Muscle of leg (tissue), 16 donors: ENCODE data around the gene ERRFI1. TPM values are rescaled to one million over a fixed set of nuclear protein-coding genes. Genes with fewer than 3 reads are reported as not detected.
A peak's percentile ranks its signal among the peaks of the same experiment; 100 is the strongest.
"Not testable (repeated sequence)": the region's sequence is repeated elsewhere in the genome, so short reads cannot be mapped to it uniquely, and the experiment has no call there.

Source experiments
- DNase-seq: peaks from one replicate; pipeline ENCODE4 v3.0.0; 2013
- H3K27ac ChIP-seq: one replicate; pipeline ENCODE4 v1.5.1; 2013; ENCODE audit warnings: mild to moderate bottlenecking, low read length, control low read depth
- H3K27me3 ChIP-seq: one replicate; pipeline ENCODE4 v1.6.1; 2013; ENCODE audit warnings: low read length; ENCODE audit not compliant: control insufficient read depth, insufficient read depth
- H3K36me3 ChIP-seq: one replicate; pipeline ENCODE4 v1.6.1; 2013; ENCODE audit warnings: low read length; ENCODE audit not compliant: control insufficient read depth, insufficient read depth
- H3K4me1 ChIP-seq: one replicate; pipeline ENCODE4 v1.6.1; 2013; ENCODE audit warnings: low read length; ENCODE audit not compliant: control insufficient read depth, insufficient read depth
- H3K4me3 ChIP-seq: one replicate; pipeline ENCODE4 v1.5.1; 2013; ENCODE audit warnings: low read length, control low read depth
- H3K9me3 ChIP-seq: replicated peaks from 2 replicates; pipeline ENCODE4 v1.6.1; 2013; ENCODE audit warnings: low read depth, low read length; ENCODE audit not compliant: control insufficient read depth
- WGBS: methylation state at CpG from one replicate; pipeline ENCODE4 v1.1.5; 2013; ENCODE audit warnings: missing lambda C conversion rate; ENCODE audit not compliant: insufficient coverage; 5-methylcytosine and 5-hydroxymethylcytosine counted together
- long read RNA-seq, 11 donors: transcript quantifications; one replicate each; lab custom pipeline, GENCODE V29; 2026
- polyA plus RNA-seq, 8 donors: library from polyadenylated mRNA; unstranded; fragments of 120-200 nt; gene quantifications; one replicate each; pipeline versions ENCODE4 v1.2.1 to v1.2.3, GENCODE V29; 2013; ENCODE audit warnings: inconsistent platforms in 1 of 8, low replicate concordance in 1 of 8; ENCODE audit not compliant: insufficient read length in 8 of 8, insufficient read depth in 1 of 8
- total RNA-seq: library from RNA; stranded (reverse); fragments of 120-200 nt; gene quantifications from one replicate; pipeline ENCODE4 v1.2.4, GENCODE V29; 2013

The ERRFI1 gene
- total RNA-seq = 3.9 TPM
- polyA plus RNA-seq = 10 to 100 TPM in 1 of 8 donors, 1 to 10 TPM in 7; 5.5 to 10.3 (median 6.2) TPM
- long read RNA-seq, donor 1, partial matches to known transcripts = 0 of 1 reads
- long read RNA-seq, donor 1, other reads (novel, unspliced or antisense) = 0 of 1 reads
- long read RNA-seq, donor 2 = 0 reads
- long read RNA-seq, donor 3, partial matches to known transcripts = 0 of 3 reads
- long read RNA-seq, donor 3, other reads (novel, unspliced or antisense) = 0 of 3 reads
- long read RNA-seq, donor 4, partial matches to known transcripts = 5 of 6 reads
- long read RNA-seq, donor 4, other reads (novel, unspliced or antisense) = 0 of 6 reads
- long read RNA-seq, donor 5, partial matches to known transcripts = 0 of 4 reads
- long read RNA-seq, donor 5, other reads (novel, unspliced or antisense) = 0 of 4 reads
- long read RNA-seq, donor 6, partial matches to known transcripts = 0 of 2 reads
- long read RNA-seq, donor 6, other reads (novel, unspliced or antisense) = 0 of 2 reads
- long read RNA-seq, donor 7 = 0 reads
- long read RNA-seq, donor 8, partial matches to known transcripts = 0 of 2 reads
- long read RNA-seq, donor 8, other reads (novel, unspliced or antisense) = 0 of 2 reads
- long read RNA-seq, donor 9, partial matches to known transcripts = 0 of 1 reads
- long read RNA-seq, donor 9, other reads (novel, unspliced or antisense) = 0 of 1 reads
- long read RNA-seq, donor 10 = 0 reads
- long read RNA-seq, donor 11 = 0 reads

- H3K9me3 ChIP-seq = no peaks in the 10 kb centered on the region
- H3K36me3 ChIP-seq = no peaks in the 10 kb centered on the region
- DNase-seq = peak; percentile 97
- H3K4me1 ChIP-seq = peaks cover 13% of the 10 kb centered on the region
- 2% methylated on average over 84 of the region's 98 CpGs for whole genome bisulfite sequencing
- H3K27ac ChIP-seq = peak within 1 kb of the TSS; percentile 74
- peaks cover 13% of the 10 kb centered on the region for H3K27me3 ChIP-seq
- H3K4me3 ChIP-seq = peak within 1 kb of the TSS; percentile 62
These were observed at the start of gene ERRFI1 for GRCh38 chr1:8026153-8026975. ERRFI1 (minus strand) TSS chr1:8026309; CDS start chr1:8015619, 10,690 bp downstream.

- 81% methylated on average over 9 of the region's 10 CpGs for WGBS
- no peaks in the 10 kb centered on the region for H3K9me3 ChIP-seq
- no peaks in the 10 kb centered on the region for H3K36me3 ChIP-seq
- H3K4me1 ChIP-seq = peaks cover 18% of the 10 kb centered on the region
- H3K4me3 ChIP-seq = no peak overlapping the region
- no peak for DNase-seq
- H3K27ac ChIP-seq = no peak overlapping the region
- H3K27me3 ChIP-seq = no peaks in the 10 kb centered on the region
These were observed 49.5 kb upstream of the ERRFI1 start for GRCh38 chr1:8075511-8076051.

- H3K27me3 ChIP-seq = no peaks in the 10 kb centered on the region
- 100% methylated on average over 1 of the region's 7 CpGs for WGBS
- no peaks in the 10 kb centered on the region for H3K9me3 ChIP-seq
- DNase-seq = no peak
- peaks cover 20% of the 10 kb centered on the region for H3K4me1 ChIP-seq
- no peaks in the 10 kb centered on the region for H3K36me3 ChIP-seq
- no peak overlapping the region for H3K27ac ChIP-seq
- H3K4me3 ChIP-seq = no peak overlapping the region
These were observed 47.2 kb upstream of the ERRFI1 start for GRCh38 chr1:8073112-8073855.

GRCh38 chr1:8070381-8070811 lies 44.3 kb upstream of the ERRFI1 start:
- Histone ChIP-seq H3K4me3 (no peak overlapping the region), H3K4me1 (peaks cover 6% of the 10 kb centered on the region), H3K27me3 (no peaks in the 10 kb centered on the region), H3K27ac (no peak overlapping the region), H3K36me3 (no peaks in the 10 kb centered on the region), H3K9me3 (no peaks in the 10 kb centered on the region)
- WGBS = 29% methylated on average over 8 of the region's 10 CpGs
- DNase-seq = no peak

GRCh38 chr1:8069614-8070320 lies 43.7 kb upstream of the ERRFI1 start:
- not testable (repeated sequence) for H3K9me3 ChIP-seq, H3K27me3 ChIP-seq, DNase-seq, H3K36me3 ChIP-seq, H3K27ac ChIP-seq, H3K4me1 ChIP-seq, H3K4me3 ChIP-seq
- 80% methylated on average over 1 of the region's 8 CpGs for WGBS

GRCh38 chr1:8065369-8065768 lies 39.3 kb upstream of the ERRFI1 start:
- H3K9me3 ChIP-seq = no peaks in the 10 kb centered on the region
- H3K27me3 ChIP-seq = no peaks in the 10 kb centered on the region
- H3K4me3 ChIP-seq = no peak overlapping the region
- no peak for DNase-seq
- H3K4me1 ChIP-seq = peaks cover 4% of the 10 kb centered on the region
- WGBS = no CpG with 5 or more reads among the region's 4 CpGs
- no peaks in the 10 kb centered on the region for H3K36me3 ChIP-seq
- H3K27ac ChIP-seq = no peak overlapping the region

GRCh38 chr1:8063298-8064036 lies 37.4 kb upstream of the ERRFI1 start:
- peaks cover 2% of the 10 kb centered on the region for H3K4me1 ChIP-seq
- no peaks in the 10 kb centered on the region for H3K36me3 ChIP-seq
- H3K27ac ChIP-seq = no peak overlapping the region
- peak; percentile 63 for DNase-seq
- WGBS = 18% methylated on average over 4 of the region's 7 CpGs
- H3K4me3 ChIP-seq = no peak overlapping the region
- no peaks in the 10 kb centered on the region for H3K27me3 ChIP-seq
- H3K9me3 ChIP-seq = no peaks in the 10 kb centered on the region

- 100% methylated on average over 1 of the region's 4 CpGs for WGBS
- no peak overlapping the region for H3K4me3 ChIP-seq
- no peaks in the 10 kb centered on the region for H3K9me3 ChIP-seq
- H3K27me3 ChIP-seq = no peaks in the 10 kb centered on the region
- H3K4me1 ChIP-seq = peaks cover 2% of the 10 kb centered on the region
- no peak for DNase-seq
- H3K36me3 ChIP-seq = no peaks in the 10 kb centered on the region
- no peak overlapping the region for H3K27ac ChIP-seq
These were observed 36.8 kb upstream of the ERRFI1 start for GRCh38 chr1:8062861-8063260.
